Activated CD8-positive, alpha-beta T cell treated with anti-CD3 and anti-CD28 coated beads for 36 hours (primary cell): ENCODE data around the gene MYO5B. TPM values are rescaled to one million over a fixed set of nuclear protein-coding genes. Genes with fewer than 3 reads are reported as not detected.

Experiments used
- ATAC-seq: fragments of 200-7000 bp; cut with Tn5 transposase; one replicate; pipeline ENCODE4 v1.10.0; 2021; ENCODE audit warnings: mild to moderate bottlenecking, moderate library complexity
- CTCF ChIA-PET: fragments of 350-600 bp; sonication (Branson Sonifier 250); formaldehyde crosslinking; loops from one replicate; lab custom pipeline; 2021; ENCODE audit warnings: antibody characterized with exemption; lab: Charles Lee
- POLR2A ChIA-PET: fragments of 350-600 bp; sonication (Branson Sonifier 250); formaldehyde crosslinking; loops from one replicate; lab custom pipeline; 2021; ENCODE audit warnings: antibody characterized with exemption; lab: Charles Lee
- DNase-seq: peaks from one replicate; pipeline ENCODE4 v3.0.0-alpha.2; 2020
- H3K27ac Mint-ChIP-seq: one replicate; pipeline ENCODE4 v1.8.0; 2021; ENCODE audit warnings: mild to moderate bottlenecking, mixed read lengths
- H3K27me3 Mint-ChIP-seq: one replicate; pipeline ENCODE4 v1.8.0; 2021; ENCODE audit warnings: mixed read lengths
- H3K36me3 Mint-ChIP-seq: one replicate; pipeline ENCODE4 v1.8.0; 2021; ENCODE audit warnings: low read depth, mixed read lengths
- H3K4me1 Mint-ChIP-seq: one replicate; pipeline ENCODE4 v1.8.0; 2021; ENCODE audit warnings: low read depth, mixed read lengths
- H3K4me3 Mint-ChIP-seq: one replicate; pipeline ENCODE4 v1.8.0; 2021; ENCODE audit warnings: mild to moderate bottlenecking, moderate library complexity, mixed read lengths
- H3K9me3 Mint-ChIP-seq: one replicate; pipeline ENCODE4 v1.8.0; 2021; ENCODE audit warnings: mixed read lengths
- CTCF ChIP-seq: fragments of 200-600 bp; IDR thresholded peaks from one replicate; pipeline ENCODE4 v1.8.0; 2022; ENCODE audit warnings: antibody characterized with exemption, mild to moderate bottlenecking
- intact Hi-C: fragments of 100-400 bp; cut with micrococcal nuclease; formaldehyde crosslinking; loops from one replicate; pipeline ENCODE4 v1.10.0; 2022
- total RNA-seq, 2 experiments: library from RNA; stranded (reverse); gene quantifications; one replicate each; pipeline ENCODE4 v1.2.3, GENCODE V29; 2021

The MYO5B gene
- total RNA-seq, 2 experiments from 2014 or later, result 0.09 TPM; not detected in 1

GRCh38 chr18:49855711-49856415, 339.1 kb downstream of the MYO5B start:
- intact Hi-C loops, result loop anchor here (10.0 kb wide), 1 partner anchor 71 kb away; no protein-coding TSS in a partner anchor
- H3K4me3 Mint-ChIP-seq, result no peak overlapping the region
- no peaks in the 10 kb centered on the region for H3K36me3 Mint-ChIP-seq
- ChIA-PET CTCF (interaction anchor here (0.8 to 8.9 kb wide), 5 partner anchors 69 to 343 kb away, joined by 3 to 131 read pairs (median 3); no protein-coding TSS in a partner anchor), POLR2A (no interaction called here)
- H3K27me3 Mint-ChIP-seq, result no peaks in the 10 kb centered on the region
- H3K9me3 Mint-ChIP-seq, result no peaks in the 10 kb centered on the region
- no peak for ATAC-seq
- H3K27ac Mint-ChIP-seq, result no peak overlapping the region
- no peak for DNase-seq
- H3K4me1 Mint-ChIP-seq, result no peaks in the 10 kb centered on the region
- TF ChIP-seq CTCF, result no peak

GRCh38 chr18:49854681-49855080, 340.3 kb downstream of the MYO5B start:
- no peak for ATAC-seq
- Mint-ChIP-seq H3K36me3 (no peaks in the 10 kb centered on the region), H3K27me3 (peaks cover 1% of the 10 kb centered on the region), H3K4me3 (no peak overlapping the region), H3K27ac (no peak overlapping the region), H3K4me1 (no peaks in the 10 kb centered on the region), H3K9me3 (no peaks in the 10 kb centered on the region)
- intact Hi-C loops, result loop anchor here (10.0 kb wide), 1 partner anchor 70 kb away; no protein-coding TSS in a partner anchor
- no peak for TF ChIP-seq CTCF
- DNase-seq, result no peak
- POLR2A ChIA-PET, result interaction anchor here (0.7 kb wide), 1 partner anchor 211 kb away, joined by 3 read pairs; no protein-coding TSS in a partner anchor
- CTCF ChIA-PET, result interaction anchor here (8.9 kb wide), 1 partner anchor 342 kb away, joined by 131 read pairs; no protein-coding TSS in a partner anchor

GRCh38 chr18:49853436-49853835, 341.5 kb downstream of the MYO5B start:
- intact Hi-C loops, result loop anchor here (10.0 kb wide), 1 partner anchor 69 kb away; no protein-coding TSS in a partner anchor
- no peak for DNase-seq
- no peaks in the 10 kb centered on the region for H3K4me1 Mint-ChIP-seq
- no peak for TF ChIP-seq CTCF
- H3K9me3 Mint-ChIP-seq, result no peaks in the 10 kb centered on the region
- CTCF ChIA-PET, result interaction anchor here (1.0 kb wide), 1 partner anchor 343 kb away, joined by 3 read pairs; no protein-coding TSS in a partner anchor
- no peak for ATAC-seq
- no peak overlapping the region for H3K4me3 Mint-ChIP-seq
- H3K27me3 Mint-ChIP-seq, result peaks cover 6% of the 10 kb centered on the region
- H3K27ac Mint-ChIP-seq, result no peak overlapping the region
- POLR2A ChIA-PET, result interaction anchor here (1.5 kb wide), 1 partner anchor 366 kb away, joined by 4 read pairs; the partner anchor contains the start of gene C18orf32
- no peaks in the 10 kb centered on the region for H3K36me3 Mint-ChIP-seq

GRCh38 chr18:49853011-49853410, 341.9 kb downstream of the MYO5B start:
- POLR2A ChIA-PET, result interaction anchor here (1.5 kb wide), 1 partner anchor 366 kb away, joined by 4 read pairs; the partner anchor contains the start of gene C18orf32
- no peaks in the 10 kb centered on the region for H3K9me3 Mint-ChIP-seq
- no peak overlapping the region for H3K4me3 Mint-ChIP-seq
- DNase-seq (no peak), ATAC-seq (no peak)
- peaks cover 8% of the 10 kb centered on the region for H3K27me3 Mint-ChIP-seq
- intact Hi-C loops, result loop anchor here (10.0 kb wide), 1 partner anchor 68 kb away; no protein-coding TSS in a partner anchor
- no peaks in the 10 kb centered on the region for H3K36me3 Mint-ChIP-seq
- no peaks in the 10 kb centered on the region for H3K4me1 Mint-ChIP-seq
- CTCF ChIA-PET, result interaction anchor here (1.0 kb wide), 1 partner anchor 342 kb away, joined by 3 read pairs; no protein-coding TSS in a partner anchor
- H3K27ac Mint-ChIP-seq, result no peak overlapping the region
- no peak for TF ChIP-seq CTCF
